GM04504 (cell line): ENCODE results near the gene ANAPC16.
"Not testable (repeated sequence)": the region's sequence is repeated elsewhere in the genome, so short reads cannot be mapped to it uniquely, and the experiment has no call there.

Source experiments
- DNase-seq: peaks from one replicate; pipeline ENCODE4 v3.0.0-alpha.2; 2012; ENCODE audit warnings: low read depth

ANAPC16 gene

DNA sequence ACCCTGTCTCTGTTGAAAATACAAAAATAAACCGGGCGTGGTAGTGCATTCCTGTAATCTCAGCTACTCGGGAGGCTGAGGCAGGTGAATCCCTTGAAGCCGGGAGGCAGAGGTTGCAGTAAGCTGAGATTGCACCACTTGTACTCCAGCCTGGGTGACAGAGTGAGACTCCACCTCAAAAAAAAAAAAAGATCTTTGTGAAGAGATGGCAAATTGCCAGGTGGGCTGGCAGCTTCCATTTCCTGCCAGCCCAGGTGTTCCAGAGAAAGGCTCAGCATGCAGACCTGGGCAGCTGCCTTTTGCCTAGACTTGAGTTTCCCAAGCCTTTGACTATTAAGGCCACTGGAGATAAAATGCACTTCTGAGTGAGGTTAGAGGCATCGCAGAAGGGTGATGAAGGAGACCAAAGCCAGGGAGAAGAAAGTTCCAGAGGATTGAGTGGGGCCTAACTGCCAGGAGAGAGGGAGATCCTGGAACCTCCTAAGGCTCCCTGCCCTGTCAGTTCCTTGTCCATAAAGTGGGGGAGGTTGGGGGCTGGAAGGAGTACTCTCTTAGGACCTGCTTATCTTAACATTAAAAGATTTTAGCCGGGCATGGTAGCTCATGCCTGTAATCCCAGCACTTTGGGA is 47.9 kb downstream of the ANAPC16 start:
- no peak for DNase-seq

DNA sequence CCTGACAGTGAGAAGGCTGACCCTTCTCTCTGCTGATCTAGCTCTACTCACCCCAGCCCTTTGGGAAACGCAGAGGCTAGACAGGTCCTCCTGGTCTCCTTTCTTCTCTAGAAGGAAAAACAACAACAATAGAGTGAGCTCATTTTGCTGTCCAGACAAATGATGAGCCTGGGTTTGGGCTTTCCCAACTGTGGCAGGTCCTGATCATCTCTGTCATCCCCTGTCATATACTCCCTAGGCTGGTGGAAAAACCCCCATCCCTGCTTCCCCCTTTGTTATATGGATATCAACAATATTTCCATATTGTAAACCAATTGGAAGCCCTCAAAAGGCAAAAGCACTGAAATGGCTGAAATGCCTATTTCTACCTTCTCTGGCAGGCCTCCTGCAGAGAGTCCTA is 48.7 kb downstream of the ANAPC16 start:
- DNase-seq = no peak

DNA sequence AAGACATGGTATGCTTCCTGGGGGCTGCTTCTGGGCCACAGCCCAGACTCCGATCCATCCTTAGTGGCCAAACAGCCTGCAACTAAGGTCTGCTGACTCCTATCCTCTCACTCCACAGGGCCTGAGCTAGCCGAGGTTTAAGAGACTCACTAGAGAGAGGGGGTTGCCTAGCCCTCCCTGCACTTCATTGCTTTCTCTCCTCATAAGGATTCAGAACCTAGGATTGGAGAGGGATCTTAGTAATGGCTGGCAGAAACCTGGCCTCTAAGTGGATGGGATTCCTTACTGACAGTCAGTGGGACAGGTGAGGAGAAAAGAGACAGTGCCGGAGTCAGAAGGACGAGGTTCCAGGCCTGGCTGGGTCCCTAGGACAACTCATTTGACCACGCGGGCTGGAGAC is 49.7 kb downstream of the ANAPC16 start:
- DNase-seq = no peak

- no peak for DNase-seq
Observed at GRCh38 chr10:72265990-72266865, 50.4 kb downstream of the ANAPC16 start.

DNA sequence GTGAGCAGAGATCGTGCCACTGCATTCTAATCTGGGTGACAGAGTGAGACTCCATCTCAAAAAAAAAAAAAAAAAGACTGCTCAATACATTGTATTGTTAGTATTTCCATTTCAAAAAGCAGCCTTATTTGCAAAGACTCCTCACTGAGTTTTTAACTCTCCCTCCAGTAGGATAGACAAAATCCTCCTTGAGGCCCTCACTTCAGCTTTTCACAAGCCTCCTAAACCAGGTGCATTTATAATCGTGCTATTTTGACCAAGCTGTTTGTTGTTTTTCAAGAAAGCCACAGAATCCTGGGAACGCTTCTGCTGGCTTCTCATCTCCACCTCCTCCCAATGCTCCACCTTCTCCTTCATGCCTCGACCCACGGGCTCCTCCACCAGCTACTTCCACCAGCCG is 51.6 kb downstream of the ANAPC16 start:
- DNase-seq = no peak

DNA sequence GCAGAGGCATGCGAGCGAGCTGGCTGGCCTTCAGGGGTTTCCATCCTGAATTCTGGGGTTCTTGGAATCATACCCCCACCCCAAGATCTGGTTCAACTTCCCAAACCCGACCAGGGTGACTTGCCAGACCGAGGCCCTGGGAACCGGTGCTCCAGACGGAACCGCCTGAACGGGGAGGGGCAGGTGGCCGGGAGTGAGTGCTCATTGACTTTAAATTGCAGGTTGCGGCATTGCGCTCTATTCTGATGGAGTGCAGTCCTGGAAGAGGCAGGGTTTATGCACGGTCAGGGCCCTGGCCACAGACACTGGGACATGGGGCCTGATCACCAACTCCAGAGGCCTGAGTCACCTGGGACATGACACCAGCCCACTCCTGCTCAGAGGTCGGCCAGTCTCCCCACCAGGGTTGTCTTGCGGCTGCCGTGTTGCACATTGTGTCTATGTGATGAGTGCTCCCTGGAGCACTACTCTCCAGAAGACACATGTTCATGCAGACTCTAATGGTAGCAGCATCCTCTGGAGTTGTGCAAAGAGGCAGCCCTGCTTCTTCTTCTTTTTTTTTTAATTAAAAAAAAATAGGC is 52.1 kb downstream of the ANAPC16 start:
- DNase-seq = no peak

DNA sequence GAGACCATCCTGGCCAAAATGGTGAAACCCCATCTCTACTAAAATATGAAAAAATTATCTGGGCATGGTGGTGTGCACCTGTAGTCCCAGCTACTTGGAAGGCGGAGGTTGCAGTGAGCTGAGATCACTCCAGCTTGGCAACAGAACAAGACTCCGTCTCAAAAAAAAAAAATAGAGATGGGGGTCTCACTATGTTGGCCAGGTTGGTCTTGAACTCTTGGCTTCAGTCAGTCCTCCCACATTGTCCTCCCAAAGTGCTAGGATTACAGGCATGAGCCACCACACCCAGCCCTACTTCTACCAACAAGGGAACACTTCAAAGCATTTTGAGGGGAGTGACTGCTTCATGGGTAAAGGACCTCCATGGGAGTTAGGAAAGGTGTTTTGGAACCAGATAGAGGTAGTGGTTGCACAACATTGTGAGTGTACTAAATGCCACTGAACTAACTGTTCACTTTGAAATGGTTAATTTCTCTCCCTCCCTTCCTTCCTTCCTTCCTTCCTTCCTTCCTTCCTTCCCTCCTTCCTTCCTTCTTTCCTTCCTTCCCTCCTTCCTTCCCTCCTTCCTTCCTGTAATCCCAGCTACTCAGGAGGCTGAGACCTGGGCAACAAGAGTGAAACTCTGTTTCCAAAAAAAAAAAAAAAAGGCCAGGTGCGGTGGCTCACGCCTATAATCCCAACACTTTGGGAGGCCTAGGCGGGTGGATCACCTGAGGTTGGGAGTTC is 52.8 kb downstream of the ANAPC16 start:
- DNase-seq = not testable (repeated sequence)

GRCh38 chr10:72270607-72271281 is 54.9 kb downstream of the ANAPC16 start:
- DNase-seq = no peak

GRCh38 chr10:72272689-72273409 is 57.0 kb downstream of the ANAPC16 start:
- peak; percentile 98 for DNase-seq

GRCh38 chr10:72273410-72274212 is 57.8 kb downstream of the ANAPC16 start, which contains the start of gene DDIT4:
DDIT4 (plus strand) TSS chr10:72273924; CDS start chr10:72274217, 293 bp downstream.
- DNase-seq = peak; percentile 99

GRCh38 chr10:72274213-72274729 is 58.5 kb downstream of the ANAPC16 start:
- no peak for DNase-seq

- no peak for DNase-seq
Observed at GRCh38 chr10:72274730-72275350, 59.0 kb downstream of the ANAPC16 start.

DNA sequence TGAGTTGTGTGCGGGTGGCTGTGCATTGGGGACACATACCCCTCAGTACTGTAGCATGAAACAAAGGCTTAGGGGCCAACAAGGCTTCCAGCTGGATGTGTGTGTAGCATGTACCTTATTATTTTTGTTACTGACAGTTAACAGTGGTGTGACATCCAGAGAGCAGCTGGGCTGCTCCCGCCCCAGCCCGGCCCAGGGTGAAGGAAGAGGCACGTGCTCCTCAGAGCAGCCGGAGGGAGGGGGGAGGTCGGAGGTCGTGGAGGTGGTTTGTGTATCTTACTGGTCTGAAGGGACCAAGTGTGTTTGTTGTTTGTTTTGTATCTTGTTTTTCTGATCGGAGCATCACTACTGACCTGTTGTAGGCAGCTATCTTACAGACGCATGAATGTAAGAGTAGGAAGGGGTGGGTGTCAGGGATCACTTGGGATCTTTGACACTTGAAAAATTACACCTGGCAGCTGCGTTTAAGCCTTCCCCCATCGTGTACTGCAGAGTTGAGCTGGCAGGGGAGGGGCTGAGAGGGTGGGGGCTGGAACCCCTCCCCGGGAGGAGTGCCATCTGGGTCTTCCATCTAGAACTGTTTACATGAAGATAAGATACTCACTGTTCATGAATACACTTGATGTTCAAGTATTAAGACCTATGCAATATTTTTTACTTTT is 59.7 kb downstream of the ANAPC16 start:
- no peak for DNase-seq

DNA sequence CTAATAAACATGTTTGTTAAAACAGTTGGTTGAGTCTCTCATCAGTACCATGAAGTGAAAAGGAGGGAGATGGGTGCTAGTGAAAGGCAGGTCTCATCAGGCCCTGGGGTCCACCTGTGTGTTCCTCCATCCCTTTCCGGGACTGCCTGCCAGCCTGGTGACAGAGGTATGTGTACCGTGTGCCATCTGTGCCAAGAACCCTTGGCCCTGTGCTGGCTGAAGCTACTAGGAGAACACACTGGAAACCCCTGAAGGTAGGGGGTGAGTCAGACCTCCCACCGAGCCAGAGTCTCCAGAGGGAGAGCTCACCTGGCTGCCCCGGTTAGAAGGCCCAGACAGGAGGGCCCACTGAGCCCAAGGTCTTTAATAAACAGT is 60.2 kb downstream of the ANAPC16 start:
- DNase-seq = no peak

DNA sequence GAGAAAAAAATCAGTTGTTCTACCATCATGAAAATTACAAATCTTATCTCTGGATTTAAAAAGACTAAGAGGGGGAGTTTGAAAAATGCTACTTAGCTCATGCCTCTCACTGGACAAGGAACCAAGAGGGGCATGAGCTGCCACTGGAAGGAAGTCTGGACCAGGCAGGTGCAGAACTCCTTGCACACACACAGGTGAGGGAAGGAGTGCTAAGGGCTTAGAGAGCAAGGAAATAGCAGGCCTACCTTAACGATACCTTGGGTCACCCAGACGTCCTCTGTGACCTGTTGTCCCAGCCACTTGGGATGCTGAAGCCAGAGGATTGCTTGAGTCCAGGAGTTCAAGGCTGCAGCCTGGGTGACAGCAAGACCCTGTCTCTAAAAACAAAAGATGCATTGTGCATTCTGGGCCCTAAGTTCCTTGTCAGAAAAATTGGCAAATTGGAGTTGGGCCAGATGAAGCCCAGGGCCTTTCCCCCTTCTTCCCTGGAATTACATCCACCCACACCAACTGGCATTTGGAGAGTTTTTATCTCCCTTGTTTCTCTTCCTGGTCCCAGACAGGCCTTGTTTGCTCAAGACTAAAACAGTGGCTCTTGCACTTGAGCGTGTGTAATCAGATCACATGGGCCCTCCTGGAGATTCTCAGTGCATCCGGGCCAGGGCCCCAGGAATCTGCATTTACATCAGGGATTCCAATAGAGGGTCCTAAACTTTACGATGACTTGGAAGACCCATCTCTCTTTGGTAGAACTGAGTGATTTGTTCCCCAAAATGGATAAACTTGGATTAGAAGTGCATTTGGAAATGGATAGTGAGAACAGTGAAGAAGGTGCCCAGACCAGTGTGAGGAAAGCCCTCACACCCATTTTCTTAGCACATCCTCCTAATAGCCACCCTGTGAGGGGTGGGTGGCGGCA is 60.9 kb downstream of the ANAPC16 start:
- no peak for DNase-seq

DNA sequence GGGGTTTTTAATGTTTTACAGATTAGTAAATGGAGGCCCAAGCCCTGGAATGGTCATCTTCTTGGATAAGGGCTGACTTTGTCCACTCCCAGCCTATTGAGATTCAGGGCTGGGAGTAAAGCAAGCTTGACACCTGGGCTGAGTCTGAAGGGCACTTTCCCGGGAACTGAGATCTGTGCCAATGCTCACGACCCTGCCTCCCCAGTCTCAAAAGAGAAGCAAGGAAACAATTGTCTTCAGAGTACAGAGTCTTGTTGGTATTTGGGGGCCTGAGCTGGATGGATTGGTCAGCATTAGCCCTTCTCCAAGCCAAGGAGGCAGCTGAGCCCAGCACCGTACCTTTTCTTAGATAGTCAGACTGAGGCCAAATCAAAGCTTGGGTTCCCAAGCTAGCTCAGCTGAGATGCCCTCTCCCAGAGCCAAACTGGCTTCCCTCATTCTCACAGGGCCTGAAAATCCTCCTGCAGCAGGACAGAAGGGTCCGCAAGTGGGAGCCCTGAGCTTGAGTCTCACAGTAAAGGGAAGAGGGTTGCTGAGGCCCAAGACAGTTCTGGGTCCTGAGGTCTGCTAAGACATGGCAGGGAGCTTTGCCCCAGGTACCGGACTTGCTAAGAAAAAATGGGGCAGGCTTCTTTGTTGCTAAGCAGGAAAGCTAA is 61.7 kb downstream of the ANAPC16 start:
- no peak for DNase-seq

DNA sequence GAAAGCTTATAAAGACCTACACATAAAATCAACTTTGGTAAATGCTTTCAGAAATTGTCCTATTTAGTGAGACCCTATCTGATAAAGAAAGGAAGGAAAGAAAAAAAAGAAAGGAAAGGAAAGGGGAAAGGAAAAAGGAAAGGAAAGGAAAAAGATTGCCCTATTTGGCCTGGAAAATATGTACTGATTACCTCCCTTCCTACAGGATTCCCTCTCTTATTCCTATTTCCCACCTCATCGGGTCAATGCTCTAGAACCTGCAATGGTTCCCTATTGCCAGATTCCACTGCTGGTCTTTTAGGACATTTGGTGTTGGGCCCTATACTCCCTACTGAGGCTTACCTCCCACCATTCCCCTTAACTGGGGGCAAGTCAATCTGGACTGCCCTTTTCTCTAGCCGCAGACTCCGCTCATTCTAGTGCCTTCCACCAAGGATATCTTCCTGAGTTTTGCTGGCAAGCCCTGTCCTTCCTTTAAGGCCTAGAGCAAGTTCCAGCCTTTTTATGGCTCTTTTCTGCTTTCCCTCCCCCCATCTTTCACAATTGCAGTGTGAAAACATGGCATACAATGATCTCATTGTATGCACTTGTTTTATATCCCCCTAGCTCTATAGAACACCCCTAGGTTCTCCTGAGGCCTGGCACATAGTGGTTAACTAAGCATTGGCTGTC is 62.3 kb downstream of the ANAPC16 start:
- DNase-seq = no peak
